Sigmoid colon (tissue), 4 donors: ENCODE results near the gene INPP5F.

Source experiments
- EP300 ChIP-seq, 4 donors: sonication (generic); formaldehyde crosslinking; IDR thresholded peaks; one replicate each; pipeline ENCODE4 v1.6.1; 2017; ENCODE audit warnings: antibody characterized with exemption in 4 of 4
- POLR2A ChIP-seq, 2 donors: fragments of 450-650 bp; IDR thresholded peaks; one replicate each; pipeline ENCODE4 v1.6.1; 2016; ENCODE audit warnings: antibody characterized with exemption in 2 of 2, mild to moderate bottlenecking in 2 of 2, moderate library complexity in 2 of 2
- POLR2AphosphoS5 ChIP-seq, 4 donors: sonication (generic); formaldehyde crosslinking; IDR thresholded peaks; one replicate each; pipeline ENCODE4 v1.6.1; 2017; ENCODE audit warnings: antibody characterized with exemption in 4 of 4

- TF ChIP-seq POLR2AphosphoS5 (IDR thresholded peaks at IDR 0.05) (no peak), POLR2A (IDR thresholded peaks at IDR 0.05) (no peak), EP300 (IDR thresholded peaks at IDR 0.05) (no peak)
Observed at GRCh38 chr10:119706521-119707278, 19.1 kb upstream of the INPP5F start.
